ENCODE data around the gene COQ8A.
A peak's percentile ranks its signal among the peaks of the same experiment; 100 is the strongest.

- TF ChIP-seq POLR2A (IDR thresholded peaks at IDR 0.05) = peak; percentile 96 to 99
- TF ChIP-seq CTCF (IDR thresholded peaks at IDR 0.05) = no peak
These were observed 561 bp upstream of the COQ8A start for GRCh38 chr1:226939438-226940028.

Data from adrenal gland (tissue), 5 donors.